ENCODE results near the gene PDZK1IP1. TPM values are rescaled to one million over a fixed set of nuclear protein-coding genes. Genes with fewer than 3 reads are reported as not detected.
"Not testable (repeated sequence)": the region's sequence is repeated elsewhere in the genome, so short reads cannot be mapped to it uniquely, and the experiment has no call there.

PDZK1IP1 gene
- total and polyA plus RNA-seq, 8 donors, result 0.88 to 54.0 (median 1.3) TPM

GRCh38 chr1:47196622-47197021 lies 6.8 kb upstream of the PDZK1IP1 start:
- TF ChIP-seq, protein P1, sequence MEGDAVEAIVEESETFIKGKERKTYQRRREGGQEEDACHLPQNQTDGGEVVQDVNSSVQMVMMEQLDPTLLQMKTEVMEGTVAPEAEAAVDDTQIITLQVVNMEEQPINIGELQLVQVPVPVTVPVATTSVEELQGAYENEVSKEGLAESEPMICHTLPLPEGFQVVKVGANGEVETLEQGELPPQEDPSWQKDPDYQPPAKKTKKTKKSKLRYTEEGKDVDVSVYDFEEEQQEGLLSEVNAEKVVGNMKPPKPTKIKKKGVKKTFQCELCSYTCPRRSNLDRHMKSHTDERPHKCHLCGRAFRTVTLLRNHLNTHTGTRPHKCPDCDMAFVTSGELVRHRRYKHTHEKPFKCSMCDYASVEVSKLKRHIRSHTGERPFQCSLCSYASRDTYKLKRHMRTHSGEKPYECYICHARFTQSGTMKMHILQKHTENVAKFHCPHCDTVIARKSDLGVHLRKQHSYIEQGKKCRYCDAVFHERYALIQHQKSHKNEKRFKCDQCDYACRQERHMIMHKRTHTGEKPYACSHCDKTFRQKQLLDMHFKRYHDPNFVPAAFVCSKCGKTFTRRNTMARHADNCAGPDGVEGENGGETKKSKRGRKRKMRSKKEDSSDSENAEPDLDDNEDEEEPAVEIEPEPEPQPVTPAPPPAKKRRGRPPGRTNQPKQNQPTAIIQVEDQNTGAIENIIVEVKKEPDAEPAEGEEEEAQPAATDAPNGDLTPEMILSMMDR (IDR thresholded peaks at IDR 0.05), result no peak
- H3K4me3 ChIP-seq, result no peak overlapping the region
- H3K36me3 ChIP-seq, result no peaks in the 10 kb centered on the region
- intact Hi-C loops (cut with DNase I), result no loop called here
- ATAC-seq (no peak), DNase-seq (no peak)
- no peaks in the 10 kb centered on the region for H3K9me3 ChIP-seq
- H3K27me3 ChIP-seq, result no peaks in the 10 kb centered on the region
- H3K27ac ChIP-seq, result no peak overlapping the region
- peaks cover 0 to 17% of the 10 kb centered on the region in 2 donors for H3K4me1 ChIP-seq

GRCh38 chr1:47195981-47196380 lies 6.1 kb upstream of the PDZK1IP1 start:
- ATAC-seq; intact Hi-C loops (cut with DNase I); H3K9me3 ChIP-seq; H3K36me3 ChIP-seq; H3K27me3 ChIP-seq; DNase-seq; H3K27ac ChIP-seq; H3K4me3 ChIP-seq: not testable (repeated sequence)
- peaks cover 0 to 20% of the 10 kb centered on the region in 2 donors for H3K4me1 ChIP-seq

DNA sequence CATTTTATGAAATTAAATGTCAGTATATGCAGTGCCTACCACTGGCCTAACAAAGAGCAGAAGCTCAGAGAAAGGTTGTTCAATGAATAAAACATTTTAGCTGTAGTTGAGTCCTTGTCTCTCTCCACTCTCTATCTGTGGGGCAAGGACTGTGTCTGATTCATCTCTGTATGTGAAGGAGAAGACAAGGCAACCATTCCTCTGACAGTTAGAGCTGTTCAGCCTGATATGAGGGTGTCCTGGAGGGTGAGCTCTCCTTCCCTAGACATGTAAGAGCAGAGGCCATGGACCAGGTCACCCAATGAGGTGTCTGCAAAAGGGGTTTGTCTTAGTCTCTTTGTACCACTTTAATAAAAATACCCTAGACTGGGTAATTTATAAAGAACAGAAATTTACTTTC lies 4.5 kb upstream of the PDZK1IP1 start:
- H3K27me3 ChIP-seq, result no peaks in the 10 kb centered on the region
- H3K9me3 ChIP-seq, result no peaks in the 10 kb centered on the region
- DNase-seq (no peak), ATAC-seq (no peak)
- intact Hi-C loops (cut with DNase I), result loop anchor here in 1 of 2 donors (5.0 kb wide), 1 partner anchor 68 kb away; no protein-coding TSS in a partner anchor
- no peaks in the 10 kb centered on the region for H3K36me3 ChIP-seq
- no peak overlapping the region for H3K27ac ChIP-seq
- no peak overlapping the region for H3K4me3 ChIP-seq
- TF ChIP-seq, protein P1 (IDR thresholded peaks at IDR 0.05), result no peak
- H3K4me1 ChIP-seq, result peaks cover 0 to 29% of the 10 kb centered on the region in 2 donors

GRCh38 chr1:47193496-47193895 lies 3.7 kb upstream of the PDZK1IP1 start:
- H3K4me1 ChIP-seq, result peaks cover 0 to 29% of the 10 kb centered on the region in 2 donors
- not testable (repeated sequence) for DNase-seq, H3K4me3 ChIP-seq, H3K27ac ChIP-seq, H3K36me3 ChIP-seq, ATAC-seq, H3K9me3 ChIP-seq, H3K27me3 ChIP-seq
- intact Hi-C loops (cut with DNase I), result loop anchor here in 1 of 2 donors (5.0 kb wide), 1 partner anchor 69 kb away; no protein-coding TSS in a partner anchor

DNA sequence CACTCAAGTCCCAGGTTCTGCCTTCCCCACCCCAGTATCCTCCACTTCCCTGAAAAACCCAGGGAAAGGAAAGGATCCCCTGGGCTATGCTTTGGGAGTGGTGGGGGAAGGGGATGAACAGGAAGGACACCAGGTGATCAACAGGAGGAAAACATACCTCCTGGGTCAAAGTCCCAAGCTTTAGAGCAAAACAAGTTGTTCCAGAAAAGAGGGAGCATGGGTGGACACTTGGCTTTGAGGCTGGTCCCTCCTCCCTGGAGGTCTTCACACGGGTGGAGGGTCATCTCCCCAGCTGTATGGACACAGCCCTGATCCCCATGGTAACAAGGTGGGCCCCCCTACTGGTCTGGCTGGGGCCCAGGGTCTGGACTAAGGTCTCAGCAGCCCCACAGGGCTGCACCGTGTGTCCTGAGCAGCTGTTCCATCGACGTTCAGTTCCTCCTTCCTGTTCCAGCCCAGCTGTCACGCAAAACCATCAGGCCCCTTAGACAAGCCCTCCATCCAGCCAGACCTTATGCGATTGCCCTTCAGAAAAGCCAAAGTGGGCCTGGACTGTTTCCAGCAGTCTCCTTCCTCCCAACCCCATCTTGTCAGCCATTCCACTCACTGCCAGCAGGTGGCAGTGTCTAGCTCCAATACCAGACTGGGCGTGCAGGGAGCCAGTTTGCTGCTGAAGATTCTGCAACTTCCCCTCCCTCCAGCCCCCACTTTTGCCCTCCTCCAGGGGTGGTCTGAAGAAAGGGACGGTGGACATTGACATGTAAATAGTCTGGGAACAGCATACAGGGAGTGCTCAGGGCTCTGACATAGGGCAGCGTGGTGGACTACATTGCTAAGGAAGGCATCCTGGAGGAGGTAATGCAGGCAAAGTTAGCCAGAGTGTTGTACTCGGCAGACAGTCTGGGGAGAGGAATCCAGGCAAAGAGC lies 2.9 kb upstream of the PDZK1IP1 start:
- H3K27me3 ChIP-seq, result no peaks in the 10 kb centered on the region
- H3K9me3 ChIP-seq, result no peaks in the 10 kb centered on the region
- no peak overlapping the region for H3K4me3 ChIP-seq
- DNase-seq (peak in 3 of 4 donors; percentile 73 to 90 (median 79)), ATAC-seq (peak; percentile 54)
- intact Hi-C loops (cut with DNase I), result loop anchor here in 1 of 2 donors (5.0 kb wide), 1 partner anchor 70 kb away; no protein-coding TSS in a partner anchor
- no peaks in the 10 kb centered on the region for H3K36me3 ChIP-seq
- H3K4me1 ChIP-seq, result peaks cover 0 to 29% of the 10 kb centered on the region in 2 donors
- TF ChIP-seq, protein P1 (IDR thresholded peaks at IDR 0.05), result peak; percentile 92 to 97
- H3K27ac ChIP-seq, result no peak overlapping the region

GRCh38 chr1:47191940-47192457 lies 2.2 kb upstream of the PDZK1IP1 start:
- intact Hi-C loops (cut with DNase I), result loop anchor here in 1 of 2 donors (5.0 kb wide), 1 partner anchor 70 kb away; no protein-coding TSS in a partner anchor

More at GRCh38 chr1:47191940-47192457, 2.2 kb upstream of the PDZK1IP1 start:
- Histone ChIP-seq H3K36me3 (no peaks in the 10 kb centered on the region), H3K27ac (peak overlapping the region; percentile 18 to 26), H3K4me3 (no peak overlapping the region), H3K9me3 (no peaks in the 10 kb centered on the region), H3K27me3 (no peaks in the 10 kb centered on the region), H3K4me1 (peaks cover 0 to 29% of the 10 kb centered on the region in 2 donors)
- TF ChIP-seq, protein P1 (IDR thresholded peaks at IDR 0.05), result no peak
- DNase-seq (no peak), ATAC-seq (no peak)
